Subcutaneous adipose tissue (tissue), 4 donors: ENCODE measurements around the gene AP1G2. TPM values are rescaled to one million over a fixed set of nuclear protein-coding genes. Genes with fewer than 3 reads are reported as not detected.

ENCODE experiments used
- total RNA-seq, 4 donors: library from RNA; depleted of rRNA; stranded (reverse); fragments of >200 nt; gene quantifications; one replicate each; pipeline ENCODE4 v1.1.0, GENCODE V29; 2016
- TF ChIP-seq, protein P1 (sequence below): fragments of 450-650 bp; IDR thresholded peaks from one replicate; pipeline ENCODE4 v1.5.1; 2016; ENCODE audit warnings: low read depth, mild to moderate bottlenecking, control low read depth, antibody characterized with exemption, moderate library complexity

The AP1G2 gene
- total RNA-seq, result 10 to 100 TPM; 25.3 to 49.6 (median 30.8) TPM

GRCh38 chr14:23567186-23568020, at the start of gene AP1G2:
AP1G2 (minus strand) TSS chr14:23567791; CDS start chr14:23567314, 477 bp downstream.
- TF ChIP-seq, protein P1, sequence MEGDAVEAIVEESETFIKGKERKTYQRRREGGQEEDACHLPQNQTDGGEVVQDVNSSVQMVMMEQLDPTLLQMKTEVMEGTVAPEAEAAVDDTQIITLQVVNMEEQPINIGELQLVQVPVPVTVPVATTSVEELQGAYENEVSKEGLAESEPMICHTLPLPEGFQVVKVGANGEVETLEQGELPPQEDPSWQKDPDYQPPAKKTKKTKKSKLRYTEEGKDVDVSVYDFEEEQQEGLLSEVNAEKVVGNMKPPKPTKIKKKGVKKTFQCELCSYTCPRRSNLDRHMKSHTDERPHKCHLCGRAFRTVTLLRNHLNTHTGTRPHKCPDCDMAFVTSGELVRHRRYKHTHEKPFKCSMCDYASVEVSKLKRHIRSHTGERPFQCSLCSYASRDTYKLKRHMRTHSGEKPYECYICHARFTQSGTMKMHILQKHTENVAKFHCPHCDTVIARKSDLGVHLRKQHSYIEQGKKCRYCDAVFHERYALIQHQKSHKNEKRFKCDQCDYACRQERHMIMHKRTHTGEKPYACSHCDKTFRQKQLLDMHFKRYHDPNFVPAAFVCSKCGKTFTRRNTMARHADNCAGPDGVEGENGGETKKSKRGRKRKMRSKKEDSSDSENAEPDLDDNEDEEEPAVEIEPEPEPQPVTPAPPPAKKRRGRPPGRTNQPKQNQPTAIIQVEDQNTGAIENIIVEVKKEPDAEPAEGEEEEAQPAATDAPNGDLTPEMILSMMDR, result no peak

DNA sequence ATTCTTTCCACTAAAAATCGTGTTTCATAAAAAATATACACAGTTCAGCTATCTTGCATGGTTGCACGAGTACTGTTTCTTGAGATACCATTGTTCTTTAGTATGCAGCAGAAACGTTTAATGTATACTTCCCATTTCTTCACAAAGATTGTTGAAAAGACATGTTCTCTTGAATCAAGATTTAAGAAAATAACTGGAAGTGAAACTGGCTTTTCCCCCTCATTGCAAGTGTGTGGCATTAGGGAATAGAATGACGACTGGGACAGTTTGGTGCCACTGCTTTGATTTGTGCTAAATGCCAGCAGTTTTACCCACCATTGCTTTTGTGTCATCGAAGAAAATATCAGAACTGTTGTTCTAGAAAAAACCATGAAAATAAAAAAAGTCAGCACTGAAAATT, 48.3 kb upstream of the AP1G2 start:
- TF ChIP-seq, protein P1, result no peak

- TF ChIP-seq, protein P1, result no peak
Measured at GRCh38 chr14:23614395-23614828, 46.8 kb upstream of the AP1G2 start.

GRCh38 chr14:23613242-23614070, 45.9 kb upstream of the AP1G2 start:
- TF ChIP-seq, protein P1, result no peak

- TF ChIP-seq, protein P1, result no peak
Measured at GRCh38 chr14:23612802-23613201, 45.2 kb upstream of the AP1G2 start.

DNA sequence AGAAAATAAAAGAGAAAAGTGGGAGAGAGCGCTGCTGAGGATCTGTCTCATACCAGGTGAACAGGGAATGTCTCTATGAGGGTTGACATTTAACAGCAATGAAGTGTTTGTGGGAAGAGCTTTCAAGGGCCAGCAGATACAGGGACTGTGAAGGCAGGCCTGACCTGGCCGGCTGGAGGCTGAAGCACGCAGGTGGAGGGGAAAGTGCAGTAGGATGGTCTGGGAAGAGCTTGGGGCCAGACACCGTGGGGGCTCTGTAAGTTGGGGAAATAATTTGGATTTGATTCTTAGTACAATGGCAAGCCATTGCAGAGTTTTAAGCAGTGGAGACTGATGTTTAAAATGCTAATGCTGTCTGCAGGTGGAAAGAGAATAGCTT, 44.8 kb upstream of the AP1G2 start:
- TF ChIP-seq, protein P1, result no peak

DNA sequence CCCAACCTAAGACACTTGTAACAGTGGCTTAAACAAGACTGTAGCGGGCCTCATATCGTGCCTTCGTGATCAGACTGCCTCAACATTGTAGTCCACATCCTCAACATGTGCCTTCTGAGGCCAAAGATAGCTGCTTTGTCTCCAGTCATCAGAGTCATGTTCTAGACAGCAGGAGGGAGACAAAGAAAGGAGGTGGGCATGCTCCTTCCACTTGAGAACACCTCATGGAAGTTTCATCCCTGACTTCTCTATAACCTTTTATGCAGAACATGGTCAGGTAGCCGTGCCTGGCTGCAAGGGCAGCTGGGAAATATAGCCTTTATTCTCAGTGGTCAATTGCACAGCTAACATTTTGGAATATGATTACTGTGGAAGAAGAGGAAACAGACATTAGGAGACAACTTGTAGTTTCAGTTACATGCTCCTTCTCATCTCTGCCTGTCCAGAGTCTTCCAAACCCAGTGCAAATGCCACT, 43.3 kb upstream of the AP1G2 start:
- TF ChIP-seq, protein P1, result no peak
